ENCODE data around the gene CHST13.

- TF ChIP-seq YY1 (IDR thresholded peaks at IDR 0.05; ENCODE audit: insufficient read depth, insufficient read length) (no peak), ZNF274 (IDR thresholded peaks at IDR 0.05; ENCODE audit: low read depth, low read length) (no peak)
These were observed 38.0 kb upstream of the CHST13 start for GRCh38 chr3:126485956-126486355.
